C1 segment of cervical spinal cord (tissue), 14 donors: ENCODE data around the gene NMRK2.
"Not testable (repeated sequence)": the region's sequence is repeated elsewhere in the genome, so short reads cannot be mapped to it uniquely, and the experiment has no call there.

Source experiments
- DNase-seq, 14 donors: peaks; one replicate each; lab custom pipeline; 2025; lab: John Stamatoyannopoulos, UW

The NMRK2 gene

DNA sequence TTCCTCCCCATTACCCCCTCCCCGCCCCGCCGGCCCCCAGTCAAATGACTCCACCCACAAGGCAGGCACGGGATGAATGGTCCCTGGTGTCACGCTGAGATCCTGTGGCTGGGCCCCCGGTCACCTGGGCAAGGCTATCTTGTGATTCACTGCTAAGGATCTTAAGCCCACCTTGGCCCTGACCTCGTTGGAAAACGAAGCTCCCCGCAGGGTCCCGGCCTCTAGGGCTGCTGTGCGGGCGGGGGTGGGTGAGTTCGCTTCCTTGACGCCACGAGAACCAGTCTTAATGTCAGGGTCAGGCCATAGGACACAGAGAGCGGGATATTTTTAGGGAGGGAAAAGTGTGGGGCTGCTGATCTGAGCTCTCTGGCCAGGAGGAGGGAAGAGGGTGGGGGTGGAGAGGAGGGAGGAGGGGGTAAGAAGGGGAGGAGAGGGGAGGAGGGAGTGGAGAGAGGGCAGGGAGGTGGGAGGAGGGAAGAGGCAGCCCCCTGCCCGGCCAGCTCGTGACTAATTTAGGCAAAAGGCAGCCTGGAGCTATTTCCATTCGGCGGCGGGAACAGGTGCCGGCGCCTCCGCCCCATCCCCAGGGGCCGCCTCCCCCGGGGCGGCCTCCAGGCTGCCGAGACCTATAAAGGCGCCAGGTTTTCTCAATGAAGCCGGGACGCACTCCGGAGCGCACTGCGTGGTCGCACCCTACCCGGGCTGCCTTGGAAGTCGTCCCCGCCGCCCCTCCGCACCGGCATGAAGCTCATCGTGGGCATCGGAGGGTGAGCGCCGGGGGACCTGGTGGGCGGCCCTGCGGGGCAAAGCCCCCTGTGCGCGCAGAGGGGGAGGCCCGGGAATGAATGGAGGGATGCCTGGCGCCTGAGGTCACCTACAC lies at the start of gene NMRK2:
TSS of gene NMRK2 (plus strand) at position 139 of the 880 bp plus-strand sequence. CDS start at position 742, 603 bp downstream.
- DNase-seq = no peak

- DNase-seq = no peak
Measured at GRCh38 chr19:3890591-3890990, 42.3 kb upstream of the NMRK2 start.

GRCh38 chr19:3893509-3894179 lies 39.2 kb upstream of the NMRK2 start:
- no peak for DNase-seq

GRCh38 chr19:3894959-3895358 lies 37.9 kb upstream of the NMRK2 start:
- DNase-seq = not testable (repeated sequence)

DNA sequence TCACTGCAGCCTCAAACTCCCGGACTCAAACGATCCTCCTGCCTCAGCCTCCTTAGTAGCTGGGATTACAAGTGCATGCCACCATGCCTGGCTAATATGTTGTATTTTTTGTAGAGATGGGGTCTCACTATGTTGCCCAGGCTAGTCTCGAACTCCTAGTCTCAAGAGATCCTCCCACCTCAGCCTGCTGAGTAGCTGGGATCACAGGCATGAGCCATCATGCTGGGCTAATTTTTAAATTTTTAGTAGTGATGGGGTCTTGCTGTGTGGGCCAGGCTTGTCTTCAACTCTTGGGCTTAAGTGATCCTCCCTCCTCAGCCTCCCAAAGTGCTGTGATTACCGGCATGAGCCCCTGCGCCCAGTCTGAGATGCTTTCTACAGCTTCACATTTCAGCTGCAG lies 37.1 kb upstream of the NMRK2 start:
- no peak for DNase-seq

DNA sequence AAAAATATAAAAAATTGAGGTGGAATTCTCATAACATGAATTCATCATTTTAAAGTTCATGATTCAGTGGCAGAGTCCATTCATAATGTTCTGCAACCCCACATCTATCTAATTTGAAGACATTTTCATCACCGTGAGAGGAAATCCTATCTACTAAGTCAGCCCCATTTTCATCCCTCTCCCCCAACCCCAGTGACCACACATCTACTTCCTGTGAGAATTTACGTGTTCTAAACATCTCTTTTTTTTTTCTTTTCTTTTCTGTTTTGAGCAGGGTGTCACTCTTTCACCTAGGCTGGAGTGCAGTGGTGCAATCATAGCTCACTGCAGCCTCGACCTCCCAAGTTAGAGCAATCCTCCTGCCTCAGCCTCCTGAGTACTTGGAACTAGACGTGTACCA lies 34.9 kb upstream of the NMRK2 start:
- no peak for DNase-seq

DNA sequence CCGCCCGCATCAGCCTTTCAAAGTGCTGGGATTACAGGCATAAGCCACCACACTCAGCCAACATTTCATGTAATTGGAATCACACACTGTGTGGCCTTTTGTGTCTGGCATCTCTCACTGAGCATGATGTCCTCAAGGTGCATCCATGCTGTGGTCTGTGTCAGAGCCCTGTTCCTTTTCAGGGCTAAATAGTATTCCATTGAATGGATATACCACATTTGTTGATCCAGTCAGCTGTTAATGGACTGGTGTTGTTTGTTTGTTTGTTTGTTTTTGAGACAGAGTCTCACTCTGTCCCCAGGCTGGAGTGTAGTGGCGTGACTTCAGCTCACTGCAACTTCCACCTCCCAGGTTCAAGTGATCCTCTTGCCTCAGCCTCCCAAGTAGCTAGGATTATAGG lies 34.4 kb upstream of the NMRK2 start:
- no peak for DNase-seq

GRCh38 chr19:3899531-3900294 lies 33.2 kb upstream of the NMRK2 start:
- DNase-seq = no peak

DNA sequence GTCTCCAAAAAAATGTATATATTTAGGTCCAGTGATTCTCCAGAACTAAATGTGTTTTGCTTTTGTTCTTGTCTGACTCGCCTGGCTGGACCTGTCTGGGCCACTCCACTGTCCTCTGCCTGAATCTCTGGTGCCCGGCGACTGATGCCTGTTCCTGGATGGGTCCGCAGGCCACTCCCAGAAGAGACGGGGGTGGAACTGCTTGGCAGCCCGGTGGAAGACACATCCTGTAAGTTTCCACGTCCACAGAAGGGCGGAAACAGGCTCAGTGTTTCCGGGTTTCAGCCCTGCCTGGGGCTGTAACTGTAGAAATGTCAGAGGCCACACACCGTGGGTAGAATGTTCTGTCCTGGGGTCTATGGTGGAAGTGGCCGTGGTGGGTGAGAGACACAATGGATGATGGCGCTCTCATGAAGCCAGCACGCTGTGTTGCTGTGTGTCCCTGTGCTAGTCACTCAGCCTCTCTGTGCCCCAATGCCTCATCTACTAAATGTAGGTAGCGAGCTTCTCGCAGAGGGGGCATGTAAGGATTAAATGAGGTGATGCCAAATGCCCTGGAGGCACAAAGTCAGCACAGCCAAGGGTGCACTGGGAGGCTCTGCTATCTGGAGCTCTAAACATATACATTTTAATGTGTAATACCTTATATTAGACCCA lies 30.4 kb upstream of the NMRK2 start:
- DNase-seq = no peak

DNA sequence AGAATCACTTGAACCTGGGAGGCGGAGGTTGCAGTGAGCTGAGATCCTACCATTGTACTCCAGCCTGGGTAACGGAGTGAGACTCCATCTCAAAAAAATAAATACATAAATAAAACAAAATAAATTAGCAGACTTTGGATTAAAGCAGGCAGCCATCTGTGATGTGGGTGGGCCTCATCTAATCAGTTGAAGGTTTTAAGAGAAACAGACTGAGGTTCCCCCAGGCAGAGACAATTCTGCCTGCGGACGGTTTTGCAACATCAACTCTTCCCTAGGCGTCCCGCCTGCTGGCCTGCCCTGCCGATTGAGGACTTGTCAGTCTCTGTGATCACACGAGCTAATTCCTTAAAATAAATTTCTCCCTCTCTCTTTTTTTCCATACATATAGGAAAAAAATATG lies 28.6 kb upstream of the NMRK2 start:
- no peak for DNase-seq

DNA sequence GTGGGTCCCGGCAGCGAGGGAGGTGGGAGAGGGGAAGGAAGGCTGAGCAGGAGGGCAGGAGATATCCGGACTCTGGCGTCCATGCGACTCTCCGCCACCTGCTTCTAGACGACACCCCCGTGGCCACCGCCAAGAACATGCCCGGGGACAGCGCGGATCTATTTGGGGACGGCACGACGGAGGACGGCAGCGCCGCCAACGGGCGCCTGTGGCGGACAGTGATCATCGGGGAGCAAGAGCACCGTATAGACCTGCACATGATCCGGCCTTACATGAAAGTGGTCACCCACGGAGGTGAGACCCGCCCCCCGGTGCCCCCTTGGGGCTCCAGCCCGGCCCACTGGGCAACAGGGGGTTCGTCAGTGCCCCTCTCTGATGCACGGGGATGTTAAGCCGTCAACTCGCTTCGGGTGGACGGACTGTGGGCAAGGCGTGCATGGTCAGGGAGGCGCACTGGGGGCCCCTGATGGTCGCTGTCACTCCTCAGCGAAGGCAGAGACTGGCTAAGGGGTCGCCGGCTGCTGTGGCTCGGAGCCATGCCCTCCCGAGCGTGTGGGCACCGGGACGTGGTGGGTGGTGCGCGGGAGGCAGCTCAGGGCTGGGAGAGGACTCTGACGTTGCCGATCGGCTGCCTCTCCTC lies 25.1 kb upstream of the NMRK2 start:
- no peak for DNase-seq

- no peak for DNase-seq
Measured at GRCh38 chr19:3908266-3909054, 24.4 kb upstream of the NMRK2 start.

DNA sequence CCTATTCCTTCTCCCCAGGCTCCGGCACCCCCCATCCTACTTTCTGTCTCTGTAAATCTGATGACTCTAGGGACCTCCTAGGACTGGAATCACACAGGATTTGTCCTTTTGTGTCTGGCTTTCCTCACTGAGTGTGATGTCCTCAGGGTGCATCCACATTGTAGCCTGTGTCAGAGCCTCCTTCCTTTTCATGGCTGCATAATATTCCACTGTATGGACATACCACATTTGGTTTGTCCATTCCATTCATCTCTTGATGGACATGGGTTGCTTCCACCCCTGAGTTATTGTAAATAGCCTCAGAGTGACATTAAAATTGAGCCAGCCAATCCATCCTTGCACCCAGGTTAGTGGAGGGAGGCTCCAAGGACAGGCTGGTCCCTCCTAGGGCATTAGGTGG lies 22.8 kb upstream of the NMRK2 start:
- DNase-seq = no peak

GRCh38 chr19:3914199-3914598 lies 18.7 kb upstream of the NMRK2 start:
- no peak for DNase-seq

DNA sequence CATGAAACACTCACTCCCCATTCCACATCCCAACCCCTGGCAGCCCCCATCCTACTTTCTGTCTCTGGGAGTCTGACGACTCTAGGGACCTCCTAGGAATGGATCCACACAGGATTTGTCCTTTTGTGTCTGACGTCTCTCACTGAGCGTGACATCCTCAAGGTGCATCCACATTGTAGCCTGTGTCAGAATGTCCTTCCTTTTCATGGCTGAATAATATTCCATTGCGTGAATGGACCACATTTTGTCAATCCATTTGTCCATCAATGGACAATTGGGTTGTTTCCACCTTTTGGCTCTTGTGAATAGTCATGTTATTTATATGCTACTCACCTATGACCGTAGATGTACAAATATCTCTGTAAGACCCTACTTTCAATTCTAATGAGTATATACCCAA lies 16.8 kb upstream of the NMRK2 start:
- DNase-seq = no peak

DNA sequence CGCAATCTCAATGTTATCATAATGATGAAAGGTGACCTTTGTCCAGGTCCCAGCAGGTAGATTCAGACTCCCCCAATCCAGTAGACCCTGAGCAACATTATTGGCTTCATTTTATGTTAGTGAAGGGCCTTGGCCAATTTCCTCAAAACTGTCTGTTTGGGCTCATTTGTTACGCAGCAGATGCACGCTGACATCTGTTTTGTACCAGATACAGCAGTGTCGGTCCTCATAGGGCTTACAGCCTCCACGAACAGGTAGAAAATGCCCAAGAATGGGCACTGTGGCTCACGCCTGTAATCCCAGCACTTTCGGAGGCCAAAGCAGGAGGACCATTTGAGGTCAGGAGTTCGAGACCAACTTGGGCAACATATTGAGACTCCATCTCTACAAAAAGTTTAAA lies 13.1 kb upstream of the NMRK2 start:
- no peak for DNase-seq

GRCh38 chr19:3923096-3923758 lies 9.6 kb upstream of the NMRK2 start:
- DNase-seq = no peak

DNA sequence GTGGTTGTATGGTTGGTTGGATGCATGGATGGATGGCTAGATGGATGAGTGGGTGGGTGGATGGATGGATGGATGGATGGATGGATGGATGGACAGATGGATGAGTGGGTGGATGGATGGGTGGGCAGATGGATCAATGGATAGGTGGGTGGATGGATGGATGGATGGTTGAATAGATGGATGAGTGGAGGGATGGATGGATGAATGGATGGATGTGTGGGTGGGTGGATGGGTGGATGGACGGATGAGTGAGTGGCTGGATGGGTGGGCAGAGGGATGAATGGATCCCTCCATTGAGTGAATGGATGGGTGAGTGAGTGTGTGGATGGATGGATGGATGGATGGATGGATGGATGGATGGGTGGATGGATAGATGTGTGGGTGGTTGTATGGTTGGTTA lies 9.0 kb upstream of the NMRK2 start:
- no peak for DNase-seq

DNA sequence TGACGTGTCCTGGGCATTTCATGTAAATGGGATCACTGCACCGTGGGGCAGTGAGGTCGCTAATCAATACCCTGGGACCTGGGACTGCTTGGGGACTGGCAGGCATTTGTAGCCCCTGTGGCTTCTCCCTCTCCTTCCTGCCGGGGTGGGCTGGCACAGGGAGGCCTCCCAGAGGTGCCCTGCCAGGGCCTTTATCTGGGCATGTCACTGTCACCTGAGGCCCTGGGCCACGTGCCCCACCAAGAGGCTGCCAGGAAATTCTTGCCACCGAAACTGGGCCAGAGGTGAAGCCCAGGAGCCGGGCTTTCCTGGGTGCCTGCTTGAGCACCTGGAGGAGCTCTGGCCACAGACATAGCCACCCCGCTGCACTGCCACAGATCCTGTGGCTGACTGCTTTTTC lies 1.8 kb upstream of the NMRK2 start:
- DNase-seq = no peak
